Lower lobe of right lung (tissue), 2 donors: ENCODE data around the gene PNMA8C. TPM values are rescaled to one million over a fixed set of nuclear protein-coding genes. Genes with fewer than 3 reads are reported as not detected.

Experiments
- ATAC-seq, 2 donors: fragments of 200-7000 bp; cut with Tn5 transposase; one replicate each; pipeline ENCODE4 v1.9.1; 2020 to 2022; ENCODE audit warnings: mild to moderate bottlenecking in 2 of 2, moderate library complexity in 2 of 2
- DNase-seq: peaks from one replicate; pipeline ENCODE4 v3.0.0-alpha.2; 2020
- H3K27ac ChIP-seq: fragments of 200-600 bp; one replicate; pipeline ENCODE4 v1.8.0; 2022
- H3K27me3 ChIP-seq: fragments of 200-600 bp; one replicate; pipeline ENCODE4 v1.8.0; 2022; ENCODE audit warnings: low read depth
- H3K36me3 ChIP-seq: fragments of 200-600 bp; one replicate; pipeline ENCODE4 v1.8.0; 2022; ENCODE audit warnings: mild to moderate bottlenecking
- H3K4me1 ChIP-seq: fragments of 200-600 bp; one replicate; pipeline ENCODE4 v1.8.0; 2022
- H3K4me3 ChIP-seq: fragments of 200-600 bp; one replicate; pipeline ENCODE4 v1.8.0; 2022; ENCODE audit warnings: mild to moderate bottlenecking
- H3K9me3 ChIP-seq: fragments of 200-600 bp; one replicate; pipeline ENCODE4 v1.8.0; 2022
- intact Hi-C: fragments of 100-400 bp; cut with DNase I; formaldehyde crosslinking; loops from one replicate; pipeline ENCODE4 v1.11.0; 2022
- total RNA-seq: library from RNA; stranded (reverse); fragmentation: NEBNext Ultra II Directional; extraction: Animal tissue kit (Norgen Biotek cat#: 25700); gene quantifications from one replicate; pipeline ENCODE4 v1.2.1, GENCODE V29; 2021
- TF ChIP-seq, protein P1 (sequence below): fragments of 200-600 bp; IDR thresholded peaks from one replicate; pipeline ENCODE4 v1.8.0; 2022; ENCODE audit warnings: antibody characterized with exemption, mild to moderate bottlenecking
- donor health status: DM: no; HTN: yes; CAD: no; lungs with severe emphysema.

PNMA8C gene
- total RNA-seq, 1 donor from 2014 or later, result 0.18 TPM

DNA sequence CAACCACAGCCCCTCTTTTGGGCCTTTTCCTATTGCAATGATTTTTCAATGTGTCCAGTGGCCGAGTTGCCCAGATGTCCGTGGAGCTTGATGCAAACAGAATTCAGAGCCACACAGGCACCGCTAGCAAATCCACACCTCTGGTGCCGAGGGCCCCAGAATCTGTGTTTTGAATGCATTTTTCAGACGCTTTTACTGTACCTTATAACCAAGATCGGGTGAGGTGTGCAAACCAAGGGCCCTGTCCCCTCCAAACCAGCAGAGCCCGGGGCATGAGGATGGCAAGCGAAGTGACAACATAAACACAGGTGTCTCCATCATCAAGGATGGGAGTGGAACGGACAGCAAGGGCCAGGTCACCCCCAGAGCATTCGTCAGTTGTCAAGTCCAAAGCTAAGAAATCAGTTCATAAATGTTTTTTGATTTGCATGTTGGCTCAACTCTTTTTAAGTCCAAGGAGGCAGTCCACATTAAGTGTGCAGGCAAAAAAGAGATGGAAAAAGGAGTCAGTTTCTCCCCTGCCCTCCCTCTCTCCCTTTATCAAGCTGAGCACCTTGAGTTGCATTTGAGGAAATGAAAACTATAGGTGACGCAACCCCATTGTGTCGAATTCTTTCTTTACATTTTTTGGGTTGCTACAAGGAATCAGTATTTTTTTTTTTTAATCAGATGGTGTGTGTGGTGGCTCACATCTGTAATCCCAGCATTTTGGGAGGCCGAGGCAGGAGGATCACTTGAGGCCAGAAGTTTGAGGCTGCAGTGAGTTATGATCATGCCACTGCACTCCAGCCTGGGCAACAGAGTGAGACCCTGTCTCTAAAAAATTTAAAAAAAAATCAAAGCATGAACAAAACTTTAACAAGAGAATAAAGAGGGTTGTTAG lies 18.3 kb downstream of the PNMA8C start:
- Histone ChIP-seq H3K9me3 (no peaks in the 10 kb centered on the region), H3K27ac (no peak overlapping the region), H3K4me3 (peak overlapping the region; percentile 60), H3K4me1 (peaks cover 11% of the 10 kb centered on the region), H3K27me3 (peaks cover 81% of the 10 kb centered on the region), H3K36me3 (no peaks in the 10 kb centered on the region)
- DNase-seq (peak; percentile 14), ATAC-seq (no peak)
- intact Hi-C loops, result no loop called here
- TF ChIP-seq, protein P1, sequence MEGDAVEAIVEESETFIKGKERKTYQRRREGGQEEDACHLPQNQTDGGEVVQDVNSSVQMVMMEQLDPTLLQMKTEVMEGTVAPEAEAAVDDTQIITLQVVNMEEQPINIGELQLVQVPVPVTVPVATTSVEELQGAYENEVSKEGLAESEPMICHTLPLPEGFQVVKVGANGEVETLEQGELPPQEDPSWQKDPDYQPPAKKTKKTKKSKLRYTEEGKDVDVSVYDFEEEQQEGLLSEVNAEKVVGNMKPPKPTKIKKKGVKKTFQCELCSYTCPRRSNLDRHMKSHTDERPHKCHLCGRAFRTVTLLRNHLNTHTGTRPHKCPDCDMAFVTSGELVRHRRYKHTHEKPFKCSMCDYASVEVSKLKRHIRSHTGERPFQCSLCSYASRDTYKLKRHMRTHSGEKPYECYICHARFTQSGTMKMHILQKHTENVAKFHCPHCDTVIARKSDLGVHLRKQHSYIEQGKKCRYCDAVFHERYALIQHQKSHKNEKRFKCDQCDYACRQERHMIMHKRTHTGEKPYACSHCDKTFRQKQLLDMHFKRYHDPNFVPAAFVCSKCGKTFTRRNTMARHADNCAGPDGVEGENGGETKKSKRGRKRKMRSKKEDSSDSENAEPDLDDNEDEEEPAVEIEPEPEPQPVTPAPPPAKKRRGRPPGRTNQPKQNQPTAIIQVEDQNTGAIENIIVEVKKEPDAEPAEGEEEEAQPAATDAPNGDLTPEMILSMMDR, result no peak

DNA sequence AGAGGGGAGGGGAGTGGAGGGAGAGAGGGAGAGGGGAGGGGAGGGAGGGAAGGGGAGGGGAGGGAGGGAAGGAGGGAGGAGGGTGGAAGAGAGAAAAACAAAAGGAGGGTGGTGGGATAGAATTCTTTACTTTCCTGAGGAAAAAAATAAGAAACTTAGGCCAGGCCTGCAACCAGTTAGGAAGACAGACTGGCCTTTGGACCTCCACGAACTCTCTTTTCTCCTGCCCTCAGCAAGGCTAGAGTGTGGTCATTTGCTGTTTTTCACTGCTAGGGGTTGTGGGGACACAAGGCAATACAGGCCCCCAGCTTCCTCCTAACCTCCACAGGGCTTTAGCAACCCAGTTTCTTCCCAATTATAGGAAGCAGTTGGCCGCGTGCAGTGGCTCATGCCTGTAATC lies 19.5 kb downstream of the PNMA8C start:
- Histone ChIP-seq H3K27ac (no peak overlapping the region), H3K4me1 (peaks cover 21% of the 10 kb centered on the region), H3K27me3 (peaks cover 83% of the 10 kb centered on the region), H3K4me3 (no peak overlapping the region), H3K9me3 (no peaks in the 10 kb centered on the region), H3K36me3 (no peaks in the 10 kb centered on the region)
- intact Hi-C loops, result loop anchor here (10.0 kb wide), 1 partner anchor 76 kb away; no protein-coding TSS in a partner anchor
- peak; percentile 18 for DNase-seq
- TF ChIP-seq, protein P1, result no peak
- ATAC-seq, result no peak

DNA sequence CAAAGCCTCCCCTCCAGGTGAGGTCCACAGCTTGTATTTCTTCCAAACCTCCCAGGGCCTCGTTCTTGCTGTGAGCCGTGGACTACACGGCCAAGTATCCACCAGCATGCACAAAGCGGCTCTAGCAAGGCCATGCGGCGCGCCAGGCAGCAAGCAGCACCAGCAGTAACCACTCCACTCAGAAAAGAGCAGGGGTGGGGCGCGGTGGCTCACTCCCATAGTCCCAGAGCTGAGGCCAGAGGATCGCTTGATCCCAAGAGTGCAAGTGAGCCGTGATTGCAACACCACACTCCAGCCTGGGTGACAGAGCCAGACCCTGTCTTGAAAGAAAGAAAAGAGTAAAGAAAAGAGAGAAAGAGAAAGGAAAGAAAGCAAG lies 20.1 kb downstream of the PNMA8C start:
- Histone ChIP-seq H3K4me3 (no peak overlapping the region), H3K4me1 (peaks cover 23% of the 10 kb centered on the region), H3K36me3 (no peaks in the 10 kb centered on the region), H3K27me3 (peaks cover 79% of the 10 kb centered on the region), H3K9me3 (no peaks in the 10 kb centered on the region), H3K27ac (peak overlapping the region; percentile 31)
- intact Hi-C loops, result loop anchor here (10.0 kb wide), 1 partner anchor 76 kb away; no protein-coding TSS in a partner anchor
- peak; percentile 88 for DNase-seq
- peak; percentile 72 to 79 for ATAC-seq
- TF ChIP-seq, protein P1, result no peak

DNA sequence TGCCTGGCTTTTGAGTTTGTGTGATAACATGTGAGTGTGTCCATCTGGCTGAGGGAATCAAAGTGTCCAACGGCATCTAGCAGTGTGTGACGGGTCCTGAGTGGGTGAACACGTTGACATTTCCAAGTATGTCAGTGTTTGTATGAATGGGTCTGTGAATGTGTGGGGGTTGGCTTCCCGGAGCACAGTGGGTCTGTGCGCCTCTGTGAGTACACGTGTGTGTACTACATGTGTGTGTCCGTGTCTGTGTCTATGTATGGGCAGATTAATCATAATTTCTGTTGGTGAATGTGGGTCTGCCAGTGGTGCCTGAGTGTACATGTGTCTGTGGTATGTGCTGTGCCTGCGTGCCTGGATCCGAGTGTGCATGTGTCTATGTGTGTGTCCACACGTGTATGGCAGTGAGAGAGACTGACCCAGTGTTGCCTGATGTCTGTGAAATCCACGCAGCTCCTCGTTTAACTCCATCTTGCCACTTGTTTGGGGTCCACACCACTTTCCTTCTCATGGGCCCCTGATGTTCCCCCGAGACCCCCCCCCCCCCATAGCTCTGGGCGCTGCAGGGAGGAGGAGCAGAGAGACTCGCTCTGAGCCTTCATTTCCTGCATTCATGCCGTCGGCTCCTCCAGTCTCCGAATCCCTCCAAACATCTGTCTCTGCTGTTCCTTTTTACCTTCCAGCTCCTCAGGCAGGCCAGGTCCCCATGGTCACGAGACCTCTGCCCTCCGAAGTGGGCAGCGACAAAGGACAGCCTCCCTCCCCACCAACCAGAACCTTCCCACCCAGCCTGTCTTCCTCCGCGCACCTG lies 20.7 kb downstream of the PNMA8C start:
- no peak overlapping the region for H3K4me3 ChIP-seq
- peaks cover 73% of the 10 kb centered on the region for H3K27me3 ChIP-seq
- TF ChIP-seq, protein P1, result no peak
- intact Hi-C loops, result loop anchor here (10.0 kb wide), 1 partner anchor 77 kb away; no protein-coding TSS in a partner anchor
- H3K4me1 ChIP-seq, result peaks cover 22% of the 10 kb centered on the region
- peak; percentile 13 for DNase-seq
- no peaks in the 10 kb centered on the region for H3K9me3 ChIP-seq
- ATAC-seq, result no peak
- H3K27ac ChIP-seq, result peak overlapping the region; percentile 31
- no peaks in the 10 kb centered on the region for H3K36me3 ChIP-seq

DNA sequence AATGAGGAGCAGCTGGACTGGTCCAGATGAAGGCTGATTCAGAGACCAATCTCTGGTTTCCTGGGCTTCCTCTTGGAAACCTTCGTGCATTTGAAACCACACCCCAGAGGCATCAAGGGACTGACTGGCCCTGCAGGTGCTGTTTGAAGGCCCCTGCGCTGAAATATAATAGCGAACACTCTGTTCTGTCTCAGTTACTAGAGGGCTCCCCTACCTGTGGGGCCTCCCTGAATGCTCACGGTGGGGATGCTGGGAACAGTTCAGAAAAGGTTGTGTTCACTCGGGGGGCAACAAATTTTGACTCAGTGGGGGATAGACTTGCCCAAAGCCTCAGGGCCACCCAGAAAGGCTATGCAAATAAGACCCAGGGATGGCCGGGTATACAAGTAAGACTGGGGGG lies 21.8 kb downstream of the PNMA8C start:
- ATAC-seq (no peak), DNase-seq (peak; percentile 8)
- H3K27ac ChIP-seq, result no peak overlapping the region
- TF ChIP-seq, protein P1, result no peak
- H3K36me3 ChIP-seq, result no peaks in the 10 kb centered on the region
- peaks cover 70% of the 10 kb centered on the region for H3K27me3 ChIP-seq
- intact Hi-C loops, result loop anchor here (10.0 kb wide), 1 partner anchor 78 kb away; no protein-coding TSS in a partner anchor
- no peaks in the 10 kb centered on the region for H3K9me3 ChIP-seq
- H3K4me3 ChIP-seq, result no peak overlapping the region
- H3K4me1 ChIP-seq, result peaks cover 22% of the 10 kb centered on the region
